ENCODE results near the gene FEM1A. TPM values are rescaled to one million over a fixed set of nuclear protein-coding genes. Genes with fewer than 3 reads are reported as not detected.
A peak's percentile ranks its signal among the peaks of the same experiment; 100 is the strongest.
"Not testable (repeated sequence)": the region's sequence is repeated elsewhere in the genome, so short reads cannot be mapped to it uniquely, and the experiment has no call there.

FEM1A gene
- total RNA-seq, 2 experiments from 2014 or later: 11.5 to 16.8 TPM

- Mint-ChIP-seq H3K4me1 (no peaks in the 10 kb centered on the region), H3K27me3 (peaks cover 6% of the 10 kb centered on the region), H3K4me3 (no peak overlapping the region), H3K27ac (no peak overlapping the region), H3K9me3 (ENCODE audit: low read depth) (no peaks in the 10 kb centered on the region), H3K36me3 (no peaks in the 10 kb centered on the region)
- CTCF ChIA-PET: interaction anchor here (0.7 to 1.6 kb wide), 3 partner anchors 9 to 93 kb away, joined by 3 to 16 read pairs (median 5); partner anchors contain the start of gene FEM1A
- no peak for DNase-seq
- no peak for ATAC-seq
Measured at GRCh38 chr19:4781801-4782200, 9.7 kb upstream of the FEM1A start.

GRCh38 chr19:4786412-4787016 is 5.0 kb upstream of the FEM1A start:
- ATAC-seq; CTCF ChIA-PET; H3K9me3 Mint-ChIP-seq (ENCODE audit: low read depth); H3K36me3 Mint-ChIP-seq; H3K4me3 Mint-ChIP-seq; H3K27me3 Mint-ChIP-seq; H3K27ac Mint-ChIP-seq; DNase-seq; H3K4me1 Mint-ChIP-seq: not testable (repeated sequence)

- Mint-ChIP-seq H3K4me1 (peaks cover 40% of the 10 kb centered on the region), H3K27ac (peak overlapping the region; percentile 87), H3K4me3 (peak overlapping the region; percentile 82), H3K36me3 (peaks cover 17% of the 10 kb centered on the region)
- not testable (repeated sequence) for H3K27me3 Mint-ChIP-seq; DNase-seq; H3K9me3 Mint-ChIP-seq (ENCODE audit: low read depth); ATAC-seq
- CTCF ChIA-PET: interaction anchor here (0.7 to 4.6 kb wide), 14 partner anchors 8 to 335 kb away, joined by 3 to 126 read pairs (median 8); partner anchors contain the start of genes DPP9 and UBXN6
Measured at GRCh38 chr19:4792019-4792865, 708 bp downstream of the FEM1A start.

- peak overlapping the region; percentile 82 for H3K4me3 Mint-ChIP-seq
- not testable (repeated sequence) for H3K27me3 Mint-ChIP-seq; ATAC-seq; DNase-seq; H3K9me3 Mint-ChIP-seq (ENCODE audit: low read depth)
- H3K36me3 Mint-ChIP-seq: peaks cover 17% of the 10 kb centered on the region
- CTCF ChIA-PET: interaction anchor here (0.7 to 3.6 kb wide), 2 partner anchors 12 to 119 kb away, joined by 3 to 20 read pairs; no protein-coding TSS in a partner anchor
- peak overlapping the region; percentile 72 for H3K27ac Mint-ChIP-seq
- peaks cover 40% of the 10 kb centered on the region for H3K4me1 Mint-ChIP-seq
Measured at GRCh38 chr19:4792866-4793195, 1.3 kb downstream of the FEM1A start.

- CTCF ChIA-PET; DNase-seq; H3K9me3 Mint-ChIP-seq (ENCODE audit: low read depth); ATAC-seq; H3K27me3 Mint-ChIP-seq: not testable (repeated sequence)
- Mint-ChIP-seq H3K27ac (peak overlapping the region; percentile 19), H3K4me1 (peaks cover 40% of the 10 kb centered on the region), H3K4me3 (peak overlapping the region; percentile 10), H3K36me3 (peaks cover 19% of the 10 kb centered on the region)
Measured at GRCh38 chr19:4793278-4793677, 1.7 kb downstream of the FEM1A start.

GRCh38 chr19:4794971-4795370 is 3.4 kb downstream of the FEM1A start:
- no peak for ATAC-seq
- CTCF ChIA-PET: interaction anchor here (1.1 kb wide), 1 partner anchor 62 kb away, joined by 3 read pairs; no protein-coding TSS in a partner anchor

GRCh38 chr19:4795400-4795799 is 3.9 kb downstream of the FEM1A start:
- DNase-seq (no peak), ATAC-seq (no peak)
- peaks cover 22% of the 10 kb centered on the region for H3K36me3 Mint-ChIP-seq
- CTCF ChIA-PET: no interaction called here
- H3K27me3 Mint-ChIP-seq: no peaks in the 10 kb centered on the region
- peaks cover 40% of the 10 kb centered on the region for H3K4me1 Mint-ChIP-seq
- H3K9me3 Mint-ChIP-seq (ENCODE audit: low read depth): no peaks in the 10 kb centered on the region
- H3K4me3 Mint-ChIP-seq: no peak overlapping the region
- H3K27ac Mint-ChIP-seq: peak overlapping the region; percentile 7

More at GRCh38 chr19:4794971-4795370, 3.4 kb downstream of the FEM1A start:
- H3K9me3 Mint-ChIP-seq (ENCODE audit: low read depth): no peaks in the 10 kb centered on the region
- no peak overlapping the region for H3K4me3 Mint-ChIP-seq
- H3K4me1 Mint-ChIP-seq: peaks cover 40% of the 10 kb centered on the region
- no peaks in the 10 kb centered on the region for H3K27me3 Mint-ChIP-seq
- peaks cover 22% of the 10 kb centered on the region for H3K36me3 Mint-ChIP-seq
- peak overlapping the region; percentile 49 for H3K27ac Mint-ChIP-seq
- DNase-seq: no peak

GRCh38 chr19:4800591-4801081 is 9.1 kb downstream of the FEM1A start:
- Mint-ChIP-seq H3K4me3 (no peak overlapping the region), H3K27ac (no peak overlapping the region), H3K36me3 (peaks cover 11% of the 10 kb centered on the region), H3K9me3 (ENCODE audit: low read depth) (no peaks in the 10 kb centered on the region), H3K4me1 (peaks cover 6% of the 10 kb centered on the region), H3K27me3 (no peaks in the 10 kb centered on the region)
- CTCF ChIA-PET: interaction anchor here (0.5 to 4.8 kb wide), 3 partner anchors 8 to 529 kb away, joined by 3 to 33 read pairs (median 13); partner anchors contain the start of gene FEM1A
- DNase-seq (no peak), ATAC-seq (no peak)

GRCh38 chr19:4801085-4801619 is 9.6 kb downstream of the FEM1A start:
- Mint-ChIP-seq H3K27ac (no peak overlapping the region), H3K27me3 (no peaks in the 10 kb centered on the region), H3K4me1 (peaks cover 6% of the 10 kb centered on the region), H3K36me3 (peaks cover 11% of the 10 kb centered on the region), H3K4me3 (no peak overlapping the region), H3K9me3 (ENCODE audit: low read depth) (no peaks in the 10 kb centered on the region)
- DNase-seq (no peak), ATAC-seq (no peak)
- CTCF ChIA-PET: interaction anchor here (1.5 to 14.6 kb wide), 3 partner anchors 9 to 50 kb away, joined by 10 to 418 read pairs (median 13); partner anchors contain the start of gene FEM1A

GRCh38 chr19:4802711-4803110 is 11.2 kb downstream of the FEM1A start:
- peaks cover 5% of the 10 kb centered on the region for H3K36me3 Mint-ChIP-seq
- DNase-seq (no peak), ATAC-seq (no peak)
- no peaks in the 10 kb centered on the region for H3K27me3 Mint-ChIP-seq
- no peaks in the 10 kb centered on the region for H3K9me3 Mint-ChIP-seq (ENCODE audit: low read depth)
- H3K27ac Mint-ChIP-seq: no peak overlapping the region
- CTCF ChIA-PET: interaction anchor here (14.6 kb wide), 1 partner anchor 48 kb away, joined by 418 read pairs; no protein-coding TSS in a partner anchor
- no peak overlapping the region for H3K4me3 Mint-ChIP-seq
- H3K4me1 Mint-ChIP-seq: no peaks in the 10 kb centered on the region

GRCh38 chr19:4803736-4804695 is 12.5 kb downstream of the FEM1A start:
- Mint-ChIP-seq H3K36me3 (no peaks in the 10 kb centered on the region), H3K4me3 (no peak overlapping the region), H3K27me3 (no peaks in the 10 kb centered on the region), H3K9me3 (ENCODE audit: low read depth) (no peaks in the 10 kb centered on the region), H3K27ac (no peak overlapping the region), H3K4me1 (no peaks in the 10 kb centered on the region)
- DNase-seq (peak; percentile 75), ATAC-seq (peak; percentile 92)
- CTCF ChIA-PET: interaction anchor here (0.6 to 14.6 kb wide), 12 partner anchors 9 to 227 kb away, joined by 3 to 418 read pairs (median 4); partner anchors contain the start of genes FEM1A and PLIN3

- not testable (repeated sequence) for H3K36me3 Mint-ChIP-seq; H3K4me3 Mint-ChIP-seq; H3K27me3 Mint-ChIP-seq; ATAC-seq; H3K4me1 Mint-ChIP-seq; H3K27ac Mint-ChIP-seq; DNase-seq; H3K9me3 Mint-ChIP-seq (ENCODE audit: low read depth)
- CTCF ChIA-PET: interaction anchor here (0.7 to 14.6 kb wide), 14 partner anchors 8 to 421 kb away, joined by 3 to 418 read pairs (median 4); partner anchors contain the start of genes FEM1A and PLIN3
Measured at GRCh38 chr19:4805140-4805539, 13.6 kb downstream of the FEM1A start.

Data from activated CD8-positive, alpha-beta memory T cell treated with anti-CD3 and anti-CD28 coated beads, Interleukin-2, amount 10 ng/mL, durations not matched to agents 7 days and 5 days (primary cell).